Fibroblast of skin of abdomen (primary cell): ENCODE results near the gene SLX4IP.

Experiments
- DNase-seq: peaks from one replicate; pipeline ENCODE4 v3.0.0-alpha.2; 2013

Gene SLX4IP

GRCh38 chr20:10637031-10637559, 202.0 kb downstream of the SLX4IP start:
- no peak for DNase-seq

GRCh38 chr20:10637563-10637962, 202.5 kb downstream of the SLX4IP start:
- no peak for DNase-seq

GRCh38 chr20:10639077-10639736, 204.1 kb downstream of the SLX4IP start:
- DNase-seq, result no peak

GRCh38 chr20:10639737-10640556, 204.8 kb downstream of the SLX4IP start:
- no peak for DNase-seq

- no peak for DNase-seq
Observed at GRCh38 chr20:10640897-10641296, 205.8 kb downstream of the SLX4IP start.

GRCh38 chr20:10641467-10641866, 206.4 kb downstream of the SLX4IP start:
- no peak for DNase-seq

GRCh38 chr20:10641893-10642292, 206.8 kb downstream of the SLX4IP start:
- DNase-seq, result no peak

- peak; percentile 62 for DNase-seq
Observed at GRCh38 chr20:10642856-10643559, 207.9 kb downstream of the SLX4IP start.

- no peak for DNase-seq
Observed at GRCh38 chr20:10643560-10643873, 208.4 kb downstream of the SLX4IP start.

- no peak for DNase-seq
Observed at GRCh38 chr20:10644458-10645204, 209.5 kb downstream of the SLX4IP start.

GRCh38 chr20:10645205-10645570, 210.1 kb downstream of the SLX4IP start:
- no peak for DNase-seq

GRCh38 chr20:10646006-10646405, 210.9 kb downstream of the SLX4IP start:
- DNase-seq, result no peak

- DNase-seq, result no peak
Observed at GRCh38 chr20:10646886-10647420, 211.8 kb downstream of the SLX4IP start.

GRCh38 chr20:10647471-10647870, 212.4 kb downstream of the SLX4IP start:
- peak; percentile 61 for DNase-seq

- DNase-seq, result no peak
Observed at GRCh38 chr20:10647909-10648308, 212.8 kb downstream of the SLX4IP start.

- DNase-seq, result peak; percentile 94
Observed at GRCh38 chr20:10648651-10649050, 213.5 kb downstream of the SLX4IP start.

- no peak for DNase-seq
Observed at GRCh38 chr20:10649080-10649796, 214.1 kb downstream of the SLX4IP start.

GRCh38 chr20:10649797-10650160, 214.7 kb downstream of the SLX4IP start:
- DNase-seq, result peak; percentile 65

- peak; percentile 77 for DNase-seq
Observed at GRCh38 chr20:10651227-10651990, 216.3 kb downstream of the SLX4IP start.

GRCh38 chr20:10652185-10652584, 217.1 kb downstream of the SLX4IP start:
- DNase-seq, result no peak
